ENCODE results near the gene IFT88. TPM values are rescaled to one million over a fixed set of nuclear protein-coding genes. Genes with fewer than 3 reads are reported as not detected.

The IFT88 gene
- total RNA-seq, 1 donor, result 20.3 TPM

DNA sequence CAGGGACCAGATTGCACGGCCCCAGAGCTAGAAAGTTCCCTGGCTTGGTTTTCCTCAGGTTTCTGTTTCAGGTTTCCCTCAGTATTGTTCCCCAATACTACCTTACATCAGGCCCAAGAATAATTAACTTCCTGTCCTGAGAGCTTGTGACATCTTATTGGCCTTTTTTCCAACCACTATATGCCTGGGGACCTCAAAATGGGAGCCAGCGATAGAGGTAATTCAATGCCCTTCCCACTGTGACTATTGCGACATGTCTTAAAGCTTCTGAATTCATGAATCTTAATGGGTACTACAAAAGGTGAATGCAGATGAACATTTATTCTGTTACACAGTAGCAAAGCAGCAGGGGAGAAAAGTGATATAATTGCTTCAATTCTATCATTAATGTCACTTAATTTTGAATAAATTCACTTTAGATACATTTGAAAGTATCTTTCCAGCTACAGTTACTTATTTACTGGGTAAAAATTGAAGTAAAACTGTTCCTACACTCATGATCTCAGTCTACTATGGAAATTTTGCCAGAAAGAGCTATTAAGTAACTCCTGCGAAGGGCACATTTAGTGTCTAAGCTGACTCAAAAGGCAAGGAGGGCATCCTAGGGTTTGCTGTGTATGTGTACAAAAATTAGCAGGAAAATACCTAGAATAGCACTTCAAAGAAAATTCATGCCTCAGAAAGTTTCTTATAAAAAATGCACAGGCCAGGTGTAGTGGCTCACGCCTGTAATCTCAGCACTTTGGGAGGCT lies 45.4 kb upstream of the IFT88 start:
- H3K36me3 ChIP-seq (ENCODE audit: insufficient read depth, low read length), result no peaks in the 10 kb centered on the region
- peaks cover 6% of the 10 kb centered on the region for H3K4me1 ChIP-seq (ENCODE audit: insufficient read depth, low read length)
- H3K9me3 ChIP-seq (ENCODE audit: low read depth, low read length), result no peaks in the 10 kb centered on the region
- no peaks in the 10 kb centered on the region for H3K27me3 ChIP-seq (ENCODE audit: insufficient read depth, low read length)
- H4K20me1 ChIP-seq (ENCODE audit: insufficient read depth, low read length), result no peaks in the 10 kb centered on the region
- H3K4me3 ChIP-seq (ENCODE audit: insufficient read depth, low read length), result no peak overlapping the region
- H3K4me2 ChIP-seq (ENCODE audit: insufficient read depth, low read length), result no peak overlapping the region
- H2AFZ ChIP-seq (ENCODE audit: low read length), result no peak overlapping the region
- DNase-seq (ENCODE audit: insufficient read length, low spot score, missing footprints), result no peak
- no peak for TF ChIP-seq CTCF (IDR thresholded peaks at IDR 0.05; ENCODE audit: extremely low read depth, low read depth, low read length)
- no peak overlapping the region for H3K27ac ChIP-seq (ENCODE audit: low read depth, low read length)
- peaks cover 8% of the 10 kb centered on the region for H3K79me2 ChIP-seq (ENCODE audit: insufficient read depth, low read length)

GRCh38 chr13:20525144-20525600 lies 41.8 kb upstream of the IFT88 start:
- Histone ChIP-seq H3K4me1 (ENCODE audit: insufficient read depth, low read length) (peaks cover 10% of the 10 kb centered on the region), H3K4me3 (ENCODE audit: insufficient read depth, low read length) (peak overlapping the region; percentile 92), H3K27ac (ENCODE audit: low read depth, low read length) (no peak overlapping the region), H2AFZ (ENCODE audit: low read length) (peak overlapping the region; percentile 95), H4K20me1 (ENCODE audit: insufficient read depth, low read length) (no peaks in the 10 kb centered on the region), H3K9me3 (ENCODE audit: low read depth, low read length) (no peaks in the 10 kb centered on the region), H3K27me3 (ENCODE audit: insufficient read depth, low read length) (no peaks in the 10 kb centered on the region), H3K4me2 (ENCODE audit: insufficient read depth, low read length) (peak overlapping the region; percentile 91), H3K36me3 (ENCODE audit: insufficient read depth, low read length) (no peaks in the 10 kb centered on the region), H3K79me2 (ENCODE audit: insufficient read depth, low read length) (peaks cover 8% of the 10 kb centered on the region)
- no peak for DNase-seq (ENCODE audit: insufficient read length, low spot score, missing footprints)
- TF ChIP-seq CTCF (IDR thresholded peaks at IDR 0.05; ENCODE audit: extremely low read depth, low read depth, low read length), result no peak

DNA sequence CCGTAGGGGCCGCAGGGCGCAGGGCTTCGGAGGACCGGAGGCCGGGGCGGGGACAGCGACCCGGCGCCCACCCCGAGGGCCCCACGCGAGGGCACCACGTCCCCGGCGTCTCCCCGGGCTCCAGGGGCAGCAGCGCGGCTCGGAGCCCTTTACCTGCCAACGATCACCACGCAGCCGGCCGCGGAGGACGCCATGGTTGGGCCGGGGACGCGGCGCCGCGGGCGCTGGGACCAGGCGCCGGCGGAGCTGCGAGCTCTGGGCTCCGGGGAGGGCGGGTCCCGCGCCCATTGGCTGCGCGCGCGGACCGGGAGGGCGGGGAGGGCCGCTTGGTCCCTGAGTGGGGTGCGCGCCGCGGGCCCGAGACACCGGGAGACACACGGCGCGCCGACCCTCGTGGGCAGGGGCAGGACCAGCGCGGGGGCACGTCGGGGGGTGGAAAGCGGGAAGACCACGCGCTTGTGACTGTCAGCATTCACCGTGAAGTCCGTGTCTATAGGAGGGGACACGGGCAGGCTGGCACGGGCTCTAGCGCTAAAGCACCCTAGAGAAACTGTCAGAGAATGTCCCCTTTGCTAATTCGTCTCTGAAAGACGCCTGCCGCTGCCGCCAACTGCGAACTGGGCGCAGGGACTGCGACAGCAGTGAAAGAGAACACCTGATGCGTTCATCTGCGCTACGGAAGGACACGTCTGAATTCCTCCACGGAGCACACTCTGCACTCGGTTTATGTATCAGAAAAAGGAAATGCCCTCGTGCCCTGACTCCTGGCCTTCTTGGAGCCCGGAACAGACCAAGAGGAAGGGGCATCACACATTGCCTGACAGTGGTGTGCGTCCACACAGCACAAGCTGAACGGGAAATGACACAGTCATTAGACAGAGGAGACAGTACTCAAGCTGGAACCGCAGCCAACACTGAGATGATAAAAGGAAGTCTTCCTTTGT lies 41.1 kb upstream of the IFT88 start, which contains the start of gene CRYL1:
CRYL1 (minus strand) TSS at position 257 of the 944 bp plus-strand sequence; CDS start at position 194, 63 bp downstream.
- peak within 1 kb of the TSS; percentile 92 for H3K4me3 ChIP-seq (ENCODE audit: insufficient read depth, low read length)
- H3K4me1 ChIP-seq (ENCODE audit: insufficient read depth, low read length), result peaks cover 10% of the 10 kb centered on the region
- H3K27me3 ChIP-seq (ENCODE audit: insufficient read depth, low read length), result no peaks in the 10 kb centered on the region
- H4K20me1 ChIP-seq (ENCODE audit: insufficient read depth, low read length), result no peaks in the 10 kb centered on the region
- DNase-seq (ENCODE audit: insufficient read length, low spot score, missing footprints), result peak; percentile 97
- peak within 1 kb of the TSS; percentile 91 for H3K4me2 ChIP-seq (ENCODE audit: insufficient read depth, low read length)
- peaks cover 8% of the 10 kb centered on the region for H3K79me2 ChIP-seq (ENCODE audit: insufficient read depth, low read length)
- TF ChIP-seq CTCF (IDR thresholded peaks at IDR 0.05; ENCODE audit: extremely low read depth, low read depth, low read length), result no peak
- H3K27ac ChIP-seq (ENCODE audit: low read depth, low read length), result peak within 1 kb of the TSS; percentile 61
- H3K9me3 ChIP-seq (ENCODE audit: low read depth, low read length), result no peaks in the 10 kb centered on the region
- H3K36me3 ChIP-seq (ENCODE audit: insufficient read depth, low read length), result no peaks in the 10 kb centered on the region
- peak within 1 kb of the TSS; percentile 100 for H2AFZ ChIP-seq (ENCODE audit: low read length)
